ENCODE results near the gene TUBD1. TPM values are rescaled to one million over a fixed set of nuclear protein-coding genes. Genes with fewer than 3 reads are reported as not detected.
"Not testable (repeated sequence)": the region's sequence is repeated elsewhere in the genome, so short reads cannot be mapped to it uniquely, and the experiment has no call there.

TUBD1 gene
- total RNA-seq, 1 donor from 2014 or later: 0.64 TPM

- peak overlapping the region; percentile 60 to 63 for H3K27ac ChIP-seq
- H3K36me3 ChIP-seq: no peaks in the 10 kb centered on the region
- DNase-seq (ENCODE audit: low spot score in 2 of 2): peak in 1 of 2 donors; percentile 63
- H3K4me1 ChIP-seq: peaks cover 0 to 40% of the 10 kb centered on the region in 2 donors
- no peaks in the 10 kb centered on the region for H3K9me3 ChIP-seq
- intact Hi-C loops (cut with DNase I): no loop called here
- no peak overlapping the region for H3K4me3 ChIP-seq
- no peaks in the 10 kb centered on the region for H3K27me3 ChIP-seq
- TF ChIP-seq, protein P1, sequence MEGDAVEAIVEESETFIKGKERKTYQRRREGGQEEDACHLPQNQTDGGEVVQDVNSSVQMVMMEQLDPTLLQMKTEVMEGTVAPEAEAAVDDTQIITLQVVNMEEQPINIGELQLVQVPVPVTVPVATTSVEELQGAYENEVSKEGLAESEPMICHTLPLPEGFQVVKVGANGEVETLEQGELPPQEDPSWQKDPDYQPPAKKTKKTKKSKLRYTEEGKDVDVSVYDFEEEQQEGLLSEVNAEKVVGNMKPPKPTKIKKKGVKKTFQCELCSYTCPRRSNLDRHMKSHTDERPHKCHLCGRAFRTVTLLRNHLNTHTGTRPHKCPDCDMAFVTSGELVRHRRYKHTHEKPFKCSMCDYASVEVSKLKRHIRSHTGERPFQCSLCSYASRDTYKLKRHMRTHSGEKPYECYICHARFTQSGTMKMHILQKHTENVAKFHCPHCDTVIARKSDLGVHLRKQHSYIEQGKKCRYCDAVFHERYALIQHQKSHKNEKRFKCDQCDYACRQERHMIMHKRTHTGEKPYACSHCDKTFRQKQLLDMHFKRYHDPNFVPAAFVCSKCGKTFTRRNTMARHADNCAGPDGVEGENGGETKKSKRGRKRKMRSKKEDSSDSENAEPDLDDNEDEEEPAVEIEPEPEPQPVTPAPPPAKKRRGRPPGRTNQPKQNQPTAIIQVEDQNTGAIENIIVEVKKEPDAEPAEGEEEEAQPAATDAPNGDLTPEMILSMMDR (IDR thresholded peaks at IDR 0.05): no peak
Measured at GRCh38 chr17:59851439-59852375, 41.0 kb downstream of the TUBD1 start.

- H3K27me3 ChIP-seq; intact Hi-C loops (cut with DNase I); H3K36me3 ChIP-seq; H3K27ac ChIP-seq; H3K4me3 ChIP-seq; DNase-seq (ENCODE audit: low spot score in 2 of 2); H3K9me3 ChIP-seq: not testable (repeated sequence)
- peaks cover 0 to 44% of the 10 kb centered on the region in 2 donors for H3K4me1 ChIP-seq
Measured at GRCh38 chr17:59850311-59850710, 42.4 kb downstream of the TUBD1 start.

GRCh38 chr17:59848778-59849177 lies 44.0 kb downstream of the TUBD1 start:
- Histone ChIP-seq H3K36me3 (no peaks in the 10 kb centered on the region), H3K4me1 (peaks cover 0 to 46% of the 10 kb centered on the region in 2 donors), H3K4me3 (no peak overlapping the region), H3K9me3 (no peaks in the 10 kb centered on the region), H3K27me3 (no peaks in the 10 kb centered on the region), H3K27ac (no peak overlapping the region)
- TF ChIP-seq, protein P1 (IDR thresholded peaks at IDR 0.05): no peak
- no peak for DNase-seq (ENCODE audit: low spot score in 2 of 2)
- intact Hi-C loops (cut with DNase I): no loop called here

DNA sequence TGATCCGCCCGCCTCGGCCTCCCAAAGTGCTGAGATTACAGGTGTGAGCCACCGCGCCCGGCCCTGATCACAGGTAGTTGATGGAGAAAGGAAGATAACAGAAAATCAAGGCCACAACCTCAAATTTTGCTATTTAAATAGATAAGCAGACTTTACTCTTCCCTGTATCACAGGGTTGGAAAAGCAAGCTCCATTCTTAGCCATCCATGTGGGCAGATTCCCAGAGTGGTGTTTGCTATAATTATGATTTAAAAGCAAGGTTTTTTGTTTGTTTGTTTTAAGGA lies 44.4 kb downstream of the TUBD1 start:
- peaks cover 0 to 44% of the 10 kb centered on the region in 2 donors for H3K4me1 ChIP-seq
- H3K4me3 ChIP-seq: no peak overlapping the region
- no peak overlapping the region for H3K27ac ChIP-seq
- TF ChIP-seq, protein P1 (IDR thresholded peaks at IDR 0.05): no peak
- DNase-seq (ENCODE audit: low spot score in 2 of 2): no peak
- H3K27me3 ChIP-seq: no peaks in the 10 kb centered on the region
- H3K9me3 ChIP-seq: no peaks in the 10 kb centered on the region
- no peaks in the 10 kb centered on the region for H3K36me3 ChIP-seq
- intact Hi-C loops (cut with DNase I): no loop called here

- Histone ChIP-seq H3K9me3 (no peaks in the 10 kb centered on the region), H3K4me3 (peak overlapping the region in 1 of 2 donors; percentile 25), H3K4me1 (peaks cover 0 to 33% of the 10 kb centered on the region in 2 donors), H3K27ac (peak overlapping the region; percentile 66 to 91), H3K27me3 (no peaks in the 10 kb centered on the region), H3K36me3 (peaks cover 0 to 4% of the 10 kb centered on the region in 2 donors)
- TF ChIP-seq, protein P1 (IDR thresholded peaks at IDR 0.05): no peak
- no peak for DNase-seq (ENCODE audit: low spot score in 2 of 2)
- intact Hi-C loops (cut with DNase I): no loop called here
Measured at GRCh38 chr17:59846394-59847165, 46.2 kb downstream of the TUBD1 start.
